NB4 (cell line): ENCODE data around the gene NFIX.

Source experiments
- DNase-seq: peaks from one replicate; pipeline ENCODE4 v3.0.0; 2010; ENCODE audit warnings: low read depth
- H3K4me3 ChIP-seq: one replicate; pipeline ENCODE4 v1.5.1; 2011; ENCODE audit warnings: mild to moderate bottlenecking, low read depth, low read length, moderate library complexity
- CTCF ChIP-seq: IDR thresholded peaks from one replicate; pipeline ENCODE4 v1.5.1; 2012; ENCODE audit warnings: low read depth, low read length
- MAX ChIP-seq: IDR thresholded peaks from 2 replicates; pipeline ENCODE4 v1.6.1; 2011; ENCODE audit warnings: low read depth, low read length
- MYC ChIP-seq: IDR thresholded peaks from 2 replicates; pipeline ENCODE4 v1.6.1; 2011; ENCODE audit warnings: low read depth, low read length
- POLR2A ChIP-seq: IDR thresholded peaks from 2 replicates; pipeline ENCODE4 v1.6.1; 2011; ENCODE audit warnings: mild to moderate bottlenecking; ENCODE audit not compliant: insufficient read length; ENCODE audit errors: extremely low read depth

NFIX gene

GRCh38 chr19:13087295-13087694 is 92.0 kb downstream of the NFIX start:
- no peak overlapping the region for H3K4me3 ChIP-seq
- TF ChIP-seq MAX (no peak), MYC (no peak), POLR2A (no peak)
- DNase-seq = no peak

GRCh38 chr19:13087795-13088537 is 92.7 kb downstream of the NFIX start:
- no peak for DNase-seq
- TF ChIP-seq CTCF (no peak), MYC (no peak), MAX (no peak), POLR2A (no peak)
- no peak overlapping the region for H3K4me3 ChIP-seq

- no peak for DNase-seq
- TF ChIP-seq POLR2A (no peak), CTCF (peak; percentile 38)
- H3K4me3 ChIP-seq = no peak overlapping the region
These were observed 94.0 kb downstream of the NFIX start for GRCh38 chr19:13089139-13089856.

GRCh38 chr19:13089857-13090507 is 94.7 kb downstream of the NFIX start:
- no peak for DNase-seq
- TF ChIP-seq MYC (no peak), MAX (no peak), CTCF (no peak), POLR2A (no peak)
- H3K4me3 ChIP-seq = no peak overlapping the region

- no peak for DNase-seq
- no peak overlapping the region for H3K4me3 ChIP-seq
- no peak for TF ChIP-seq POLR2A
- no peak for TF ChIP-seq CTCF
- TF ChIP-seq MAX = no peak
- TF ChIP-seq MYC = no peak
These were observed 95.4 kb downstream of the NFIX start for GRCh38 chr19:13090511-13091231.
